GM19467 (cell line): ENCODE results near the gene PANK3.
A peak's percentile ranks its signal among the peaks of the same experiment; 100 is the strongest.

Source experiments
- ATAC-seq: cut with Tn5 transposase; IDR thresholded peaks from one replicate; pipeline ENCODE4 v1.9.1; 2021; ENCODE audit warnings: mild to moderate bottlenecking, moderate library complexity; ENCODE audit not compliant: unreplicated experiment

Gene PANK3

GRCh38 chr5:168578538-168579487 lies at the start of gene PANK3:
Gene PANK3 (minus strand): TSS chr5:168579368. CDS start chr5:168579283, 85 bp downstream.
- ATAC-seq = peak; percentile 51

DNA sequence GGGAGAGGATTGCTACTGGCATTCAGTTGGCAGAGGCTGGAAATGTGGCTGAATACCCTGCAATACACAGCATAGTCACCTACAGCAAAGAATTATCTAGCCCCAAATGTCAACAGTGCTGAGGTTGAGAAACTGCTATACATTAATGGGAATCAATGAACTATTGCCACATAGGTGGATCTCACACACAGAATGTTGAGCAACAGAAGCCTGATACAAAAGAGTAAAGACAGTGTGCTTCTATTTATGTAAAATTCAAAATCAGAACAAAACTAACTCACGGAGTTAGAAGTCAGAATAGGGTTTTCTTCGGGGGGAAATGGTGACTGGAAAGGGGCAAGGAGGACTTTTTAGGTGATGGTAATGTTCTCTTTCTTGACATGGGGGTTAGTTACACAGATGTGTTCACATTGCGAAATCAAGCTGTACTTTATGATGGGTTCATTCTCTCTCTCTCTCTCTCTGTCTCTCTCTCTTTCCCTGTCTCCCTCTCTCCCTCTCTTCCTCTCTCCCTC lies 45.7 kb upstream of the PANK3 start:
- ATAC-seq = no peak

- ATAC-seq = no peak
Observed at GRCh38 chr5:168620807-168621206, 41.6 kb upstream of the PANK3 start.

GRCh38 chr5:168614661-168615060 lies 35.5 kb upstream of the PANK3 start:
- no peak for ATAC-seq

- ATAC-seq = no peak
Observed at GRCh38 chr5:168613996-168614395, 34.8 kb upstream of the PANK3 start.

- ATAC-seq = no peak
Observed at GRCh38 chr5:168613396-168613795, 34.2 kb upstream of the PANK3 start.

GRCh38 chr5:168612996-168613395 lies 33.8 kb upstream of the PANK3 start:
- no peak for ATAC-seq

DNA sequence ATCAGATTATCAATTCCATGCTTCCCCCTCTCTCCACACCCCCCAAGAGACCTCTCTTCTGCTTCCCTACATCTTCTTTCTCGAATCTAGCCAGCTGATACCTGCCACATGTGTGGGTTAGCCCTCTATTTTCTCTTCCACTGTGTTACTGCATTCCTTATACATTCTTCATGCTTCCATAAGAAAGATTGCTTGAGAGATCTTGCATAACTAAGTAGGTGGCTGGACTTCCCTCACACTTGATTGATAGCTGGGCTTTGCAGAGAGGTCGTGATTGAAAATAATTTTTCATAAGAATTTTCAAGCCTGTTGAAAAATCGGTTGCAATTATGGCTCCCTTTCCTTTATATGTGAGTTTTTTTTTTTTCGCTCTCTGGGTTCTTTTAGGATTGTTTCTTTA lies 33.0 kb upstream of the PANK3 start:
- ATAC-seq = no peak

DNA sequence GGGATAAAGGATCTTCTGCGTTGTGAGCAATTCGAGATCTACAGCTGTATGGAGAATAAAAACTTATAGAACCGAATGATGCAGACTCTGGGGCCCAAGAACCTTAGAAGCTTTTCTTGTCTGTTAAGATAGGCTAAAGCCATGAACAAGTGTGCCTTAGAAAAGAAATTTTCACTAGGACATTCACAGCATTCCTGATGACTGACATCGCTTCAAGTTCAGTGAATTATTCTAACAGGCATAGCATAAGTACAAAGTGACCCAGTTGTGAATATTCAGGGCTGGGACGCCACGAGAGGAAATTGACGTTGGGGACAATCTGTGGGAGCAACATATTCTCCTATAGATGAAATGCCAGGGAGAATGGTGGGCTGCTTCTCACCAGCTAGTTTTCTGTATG lies 32.0 kb upstream of the PANK3 start:
- ATAC-seq = no peak

GRCh38 chr5:168609806-168610482 lies 30.8 kb upstream of the PANK3 start:
- ATAC-seq = no peak

DNA sequence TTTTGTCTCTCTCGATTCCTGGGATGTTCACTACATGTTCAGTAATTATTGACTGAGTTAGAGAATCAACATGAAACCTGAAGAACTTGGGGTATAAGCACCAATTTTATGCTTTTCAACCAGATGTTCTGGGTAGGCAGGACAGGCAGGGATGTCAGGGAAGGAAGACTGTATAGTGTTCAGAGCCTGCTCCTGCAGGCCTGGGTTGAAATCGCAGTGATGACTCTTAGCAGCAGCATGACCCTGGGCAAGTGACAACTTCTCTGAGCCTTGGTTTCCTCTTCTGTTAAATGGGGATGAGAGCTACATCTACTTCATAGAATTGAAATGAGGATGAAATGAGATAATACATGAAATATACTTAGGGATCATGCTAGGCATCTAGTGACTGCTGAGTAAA lies 29.7 kb upstream of the PANK3 start:
- ATAC-seq = no peak

DNA sequence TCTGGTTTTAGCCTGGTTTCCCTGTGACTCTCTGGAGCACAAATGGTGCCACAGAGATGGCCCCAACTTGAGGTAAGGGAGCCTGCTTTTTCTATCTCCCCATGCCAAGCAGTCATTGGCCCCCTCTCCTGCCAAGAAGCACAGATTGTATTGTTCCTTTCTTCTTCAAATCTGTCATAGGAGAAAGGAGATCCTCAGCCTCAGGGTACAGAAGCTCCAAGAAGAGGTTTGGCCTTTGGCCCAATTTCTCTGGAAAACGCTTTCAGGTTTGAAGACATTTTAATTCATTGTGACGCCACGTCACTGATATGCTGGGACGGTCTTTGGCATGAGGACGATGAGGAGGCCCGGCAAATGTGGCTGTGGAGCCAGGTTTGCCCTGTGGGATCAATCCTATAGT lies 29.2 kb upstream of the PANK3 start:
- no peak for ATAC-seq

DNA sequence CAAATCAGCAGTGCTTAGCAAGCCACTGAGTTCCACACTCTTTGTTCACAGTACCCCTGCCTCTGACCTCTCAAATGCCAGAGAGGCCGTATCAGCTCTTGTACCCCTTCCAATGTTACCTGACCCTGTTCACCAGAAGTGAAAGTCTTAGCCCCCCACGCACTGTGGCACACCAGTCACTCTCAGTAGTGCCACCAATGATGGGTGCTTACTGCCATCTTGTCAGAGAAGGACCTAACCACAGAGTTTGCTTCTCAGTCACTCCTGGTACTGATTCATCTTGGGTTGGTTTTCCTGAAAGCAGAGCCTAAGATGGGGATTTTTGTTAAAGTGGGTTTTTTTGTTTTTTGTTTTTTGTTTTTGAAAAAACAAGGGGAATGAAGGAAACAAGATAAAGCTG lies 28.8 kb upstream of the PANK3 start:
- no peak for ATAC-seq

DNA sequence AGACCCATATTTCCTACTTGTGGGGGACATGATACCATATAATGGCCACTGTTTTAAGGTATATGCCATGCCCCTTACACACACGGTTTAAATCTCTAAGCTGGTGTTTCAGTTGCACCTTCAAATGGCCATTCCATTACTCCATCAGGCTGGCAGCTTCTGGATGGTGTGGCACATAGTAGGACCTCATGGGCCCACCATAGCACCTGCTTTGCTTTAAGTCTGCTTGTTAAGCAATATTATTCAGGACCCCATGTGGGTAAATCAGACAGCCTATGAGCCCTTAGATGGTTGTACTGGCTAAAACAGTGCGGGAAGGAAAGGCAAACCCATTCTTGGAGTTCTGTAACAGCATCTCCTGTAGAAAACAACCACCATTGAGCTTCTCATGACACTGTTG lies 27.4 kb upstream of the PANK3 start:
- no peak for ATAC-seq

DNA sequence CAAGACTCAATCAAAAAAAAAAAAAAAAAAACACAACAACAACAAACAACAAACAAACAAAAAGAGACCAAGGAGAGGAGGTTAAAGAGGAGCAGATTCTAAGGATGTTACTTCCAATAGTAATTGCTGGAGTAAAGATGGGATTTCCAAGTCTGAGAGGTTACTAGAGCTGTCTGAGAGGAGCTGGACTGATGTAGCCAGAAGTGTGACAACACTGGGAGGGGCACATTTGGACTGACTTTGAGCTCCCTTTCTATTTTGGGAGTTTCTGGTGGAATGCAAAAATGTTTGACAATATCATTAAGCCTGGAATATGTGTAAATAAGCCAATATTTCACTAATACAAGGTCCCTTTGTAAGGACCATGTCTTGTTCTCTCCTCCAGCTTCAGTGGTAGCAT lies 25.3 kb upstream of the PANK3 start:
- no peak for ATAC-seq

- ATAC-seq = no peak
Observed at GRCh38 chr5:168603746-168604145, 24.6 kb upstream of the PANK3 start.

GRCh38 chr5:168602517-168602916 lies 23.3 kb upstream of the PANK3 start:
- no peak for ATAC-seq

- no peak for ATAC-seq
Observed at GRCh38 chr5:168601972-168602371, 22.8 kb upstream of the PANK3 start.

GRCh38 chr5:168600409-168600808 lies 21.2 kb upstream of the PANK3 start:
- no peak for ATAC-seq

- no peak for ATAC-seq
Observed at GRCh38 chr5:168599826-168600225, 20.7 kb upstream of the PANK3 start.

- ATAC-seq = no peak
Observed at GRCh38 chr5:168598639-168599038, 19.5 kb upstream of the PANK3 start.

- no peak for ATAC-seq
Observed at GRCh38 chr5:168596927-168597326, 17.8 kb upstream of the PANK3 start.
